Measurements from ENCODE around the gene MGLL. TPM values are rescaled to one million over a fixed set of nuclear protein-coding genes. Genes with fewer than 3 reads are reported as not detected.

The MGLL gene
- total RNA-seq, 1 experiment from 2014 or later, result 6.8 TPM

DNA sequence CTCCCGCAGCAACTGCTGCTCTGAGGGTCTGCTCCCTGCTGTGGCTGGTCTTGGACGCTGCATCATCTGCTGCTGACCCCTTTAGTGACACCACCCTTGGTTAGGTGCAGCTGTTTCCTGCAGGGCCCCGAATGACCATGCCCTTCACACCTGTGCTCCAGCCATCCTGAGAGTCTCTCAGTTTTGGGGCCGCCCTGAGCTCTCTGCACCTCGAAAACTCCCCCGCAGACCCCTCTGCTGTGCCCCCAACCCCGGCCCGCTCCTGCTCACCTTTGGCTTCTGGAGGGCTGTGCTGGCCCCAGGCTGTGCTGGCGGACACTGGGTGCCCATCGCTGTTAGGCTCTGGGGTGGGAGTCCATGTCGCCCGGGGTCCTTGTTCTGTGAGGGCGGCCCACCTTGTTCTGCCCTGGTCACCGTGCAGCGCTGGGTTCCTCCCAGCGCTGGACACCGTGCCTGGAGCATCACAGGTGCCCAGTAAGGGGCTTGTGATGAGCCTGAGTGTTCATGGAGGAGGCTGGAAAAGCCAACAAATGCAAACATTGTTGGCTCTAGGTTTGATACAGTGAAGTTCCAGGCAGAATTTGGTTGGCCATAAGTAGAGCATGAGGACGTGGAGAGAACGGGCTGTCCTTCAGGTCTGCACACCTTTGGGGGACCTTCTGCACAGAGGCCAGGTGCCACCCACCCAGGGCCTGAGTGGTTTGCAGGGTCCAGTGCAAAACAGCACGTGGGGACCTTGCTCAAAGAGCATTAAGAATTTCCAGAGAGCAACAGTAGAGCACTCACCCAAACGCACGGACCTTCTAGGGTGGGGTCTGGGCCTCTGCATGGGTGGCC lies 137.2 kb downstream of the MGLL start:
- TF ChIP-seq, protein P1, sequence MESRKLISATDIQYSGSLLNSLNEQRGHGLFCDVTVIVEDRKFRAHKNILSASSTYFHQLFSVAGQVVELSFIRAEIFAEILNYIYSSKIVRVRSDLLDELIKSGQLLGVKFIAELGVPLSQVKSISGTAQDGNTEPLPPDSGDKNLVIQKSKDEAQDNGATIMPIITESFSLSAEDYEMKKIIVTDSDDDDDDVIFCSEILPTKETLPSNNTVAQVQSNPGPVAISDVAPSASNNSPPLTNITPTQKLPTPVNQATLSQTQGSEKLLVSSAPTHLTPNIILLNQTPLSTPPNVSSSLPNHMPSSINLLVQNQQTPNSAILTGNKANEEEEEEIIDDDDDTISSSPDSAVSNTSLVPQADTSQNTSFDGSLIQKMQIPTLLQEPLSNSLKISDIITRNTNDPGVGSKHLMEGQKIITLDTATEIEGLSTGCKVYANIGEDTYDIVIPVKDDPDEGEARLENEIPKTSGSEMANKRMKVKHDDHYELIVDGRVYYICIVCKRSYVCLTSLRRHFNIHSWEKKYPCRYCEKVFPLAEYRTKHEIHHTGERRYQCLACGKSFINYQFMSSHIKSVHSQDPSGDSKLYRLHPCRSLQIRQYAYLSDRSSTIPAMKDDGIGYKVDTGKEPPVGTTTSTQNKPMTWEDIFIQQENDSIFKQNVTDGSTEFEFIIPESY (IDR thresholded peaks at IDR 0.05; ENCODE audit: extremely low read depth, insufficient replicate concordance, low read length), result no peak
- TF ChIP-seq, protein P2, sequence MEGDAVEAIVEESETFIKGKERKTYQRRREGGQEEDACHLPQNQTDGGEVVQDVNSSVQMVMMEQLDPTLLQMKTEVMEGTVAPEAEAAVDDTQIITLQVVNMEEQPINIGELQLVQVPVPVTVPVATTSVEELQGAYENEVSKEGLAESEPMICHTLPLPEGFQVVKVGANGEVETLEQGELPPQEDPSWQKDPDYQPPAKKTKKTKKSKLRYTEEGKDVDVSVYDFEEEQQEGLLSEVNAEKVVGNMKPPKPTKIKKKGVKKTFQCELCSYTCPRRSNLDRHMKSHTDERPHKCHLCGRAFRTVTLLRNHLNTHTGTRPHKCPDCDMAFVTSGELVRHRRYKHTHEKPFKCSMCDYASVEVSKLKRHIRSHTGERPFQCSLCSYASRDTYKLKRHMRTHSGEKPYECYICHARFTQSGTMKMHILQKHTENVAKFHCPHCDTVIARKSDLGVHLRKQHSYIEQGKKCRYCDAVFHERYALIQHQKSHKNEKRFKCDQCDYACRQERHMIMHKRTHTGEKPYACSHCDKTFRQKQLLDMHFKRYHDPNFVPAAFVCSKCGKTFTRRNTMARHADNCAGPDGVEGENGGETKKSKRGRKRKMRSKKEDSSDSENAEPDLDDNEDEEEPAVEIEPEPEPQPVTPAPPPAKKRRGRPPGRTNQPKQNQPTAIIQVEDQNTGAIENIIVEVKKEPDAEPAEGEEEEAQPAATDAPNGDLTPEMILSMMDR (IDR thresholded peaks at IDR 0.05 in 2 of 3, conservative IDR thresholded peaks at IDR 0.05 in 1 of 3; ENCODE audit: borderline replicate concordance in 1 of 3, insufficient read depth in 1 of 3, low read depth in 2 of 3, low read length in 2 of 3), result no peak
- TF ChIP-seq TCF7L2 (IDR thresholded peaks at IDR 0.05; ENCODE audit: borderline replicate concordance, extremely low read depth, insufficient read depth, insufficient read length) (no peak), FOSL1 (IDR thresholded peaks at IDR 0.05; ENCODE audit: low read depth) (no peak), EZH2 (IDR thresholded peaks at IDR 0.05) (no peak)
- H4K20me1 ChIP-seq (ENCODE audit: insufficient read depth), result no peaks in the 10 kb centered on the region
- no peak for DNase-seq (ENCODE audit: low read depth, low spot score)
- ChIA-PET POLR2A (no interaction called here), CTCF (no interaction called here), RAD21 (ENCODE audit: low non-redundant PET in 1 of 2, low total read pairs in 2 of 2, uncharacterized antibody in 2 of 2, unreplicated experiment in 2 of 2) (interaction anchor here in 1 of 2 experiments (1.3 kb wide), 1 partner anchor 23 kb away, joined by 3 read pairs; no protein-coding TSS in a partner anchor)
- H3K79me2 ChIP-seq (ENCODE audit: insufficient read depth, low read length), result no peaks in the 10 kb centered on the region
- H3K4me2 ChIP-seq (ENCODE audit: low read length), result no peak overlapping the region
- intact Hi-C loops (cut with micrococcal nuclease), result no loop called here
- H3K9me2 ChIP-seq (ENCODE audit: insufficient read depth), result no peaks in the 10 kb centered on the region
- H3K36me3 ChIP-seq (ENCODE audit: control insufficient read depth in 1 of 2, insufficient read depth in 2 of 2, low read length in 2 of 2), result no peaks in the 10 kb centered on the region
- no peak overlapping the region for H2AFZ ChIP-seq (ENCODE audit: low read depth, low read length, poor library complexity, severe bottlenecking)
- no peak for ATAC-seq
- no peaks in the 10 kb centered on the region for H3K27me3 ChIP-seq (ENCODE audit: insufficient read depth, low read length)
- H3K4me3 ChIP-seq (replicated peaks in 1 of 2; ENCODE audit: low read depth in 1 of 2, low read length in 2 of 2), result no peak overlapping the region
- no peaks in the 10 kb centered on the region for H3K9me3 ChIP-seq (ENCODE audit: control insufficient read depth in 1 of 2, insufficient read depth in 1 of 2, low read depth in 1 of 2, low read length in 2 of 2)
- no TSS peak for BruUV-seq (replicated peaks)
- peaks cover 7 to 21% of the 10 kb centered on the region in 2 experiments for H3K4me1 ChIP-seq (ENCODE audit: control insufficient read depth in 1 of 2, insufficient read depth in 2 of 2, low read length in 2 of 2)
- H3K27ac ChIP-seq (ENCODE audit: low read depth, low read length), result no peak overlapping the region
- no peak overlapping the region for H3K9ac ChIP-seq (ENCODE audit: low read length)
